NCI-H1048 (cell line): ENCODE measurements around the gene SACS.
"Not testable (repeated sequence)": the region's sequence is repeated elsewhere in the genome, so short reads cannot be mapped to it uniquely, and the experiment has no call there.

Experiments
- DNase-seq: peaks from one replicate; lab custom pipeline; 2025; lab: John Stamatoyannopoulos, UW

The SACS gene

GRCh38 chr13:23456437-23457210, 23.1 kb upstream of the SACS start:
- no peak for DNase-seq

DNA sequence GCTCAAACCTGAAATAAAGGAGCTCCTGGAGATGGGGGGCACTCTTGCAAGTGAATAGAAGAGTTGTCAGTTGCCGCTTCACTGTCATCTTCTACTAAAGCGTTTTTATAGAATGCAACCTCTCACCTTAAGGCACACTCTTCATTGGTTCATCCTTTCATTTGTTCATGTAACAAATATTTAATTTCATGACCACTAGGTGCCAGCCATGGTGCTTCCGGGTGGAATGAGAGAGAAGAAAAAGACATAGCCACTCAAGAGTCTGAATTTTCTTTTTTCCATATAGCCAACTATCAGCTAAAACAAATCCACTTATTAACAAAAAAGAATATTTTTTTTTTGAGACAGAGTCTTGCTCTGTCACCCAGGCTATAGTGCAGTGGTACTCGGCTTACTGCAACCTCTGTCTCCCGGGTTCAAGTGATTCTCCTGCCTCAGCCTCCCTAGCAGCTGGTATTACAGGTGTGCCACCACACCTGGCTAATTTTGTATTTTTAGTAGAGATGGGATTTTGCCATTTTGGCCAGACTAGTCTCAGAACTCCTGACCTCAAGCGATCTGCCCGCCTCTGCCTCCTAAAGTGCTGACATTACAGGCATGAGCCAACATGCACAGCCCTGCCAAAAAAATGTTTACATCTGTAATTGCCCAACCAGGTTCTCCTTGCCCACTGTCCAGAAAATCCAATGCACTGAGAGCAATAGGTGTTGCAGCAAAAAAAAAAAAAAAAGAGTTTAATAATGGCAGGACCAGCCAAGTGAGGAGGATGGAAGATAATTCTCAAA, 22.1 kb upstream of the SACS start:
- DNase-seq = no peak

DNA sequence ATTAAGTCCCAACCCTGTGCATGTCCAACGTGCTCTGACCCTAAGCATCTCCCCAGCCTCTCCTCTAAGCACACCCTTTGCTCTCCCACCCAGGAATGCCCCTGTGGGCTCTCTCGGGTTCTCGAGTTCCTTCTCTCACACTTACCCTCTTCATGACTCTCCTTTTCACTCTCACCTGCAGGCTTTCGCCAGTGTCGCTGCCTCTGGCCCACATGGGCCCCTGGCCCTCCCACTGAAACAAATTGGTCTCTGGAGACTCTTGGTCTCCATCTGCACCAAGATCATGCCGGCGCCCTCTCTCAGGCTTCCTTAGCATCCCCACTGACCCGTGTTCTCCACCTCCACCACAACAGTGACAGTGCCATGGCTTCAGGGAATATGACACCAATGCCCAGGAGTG, 19.6 kb upstream of the SACS start:
- DNase-seq = no peak

DNA sequence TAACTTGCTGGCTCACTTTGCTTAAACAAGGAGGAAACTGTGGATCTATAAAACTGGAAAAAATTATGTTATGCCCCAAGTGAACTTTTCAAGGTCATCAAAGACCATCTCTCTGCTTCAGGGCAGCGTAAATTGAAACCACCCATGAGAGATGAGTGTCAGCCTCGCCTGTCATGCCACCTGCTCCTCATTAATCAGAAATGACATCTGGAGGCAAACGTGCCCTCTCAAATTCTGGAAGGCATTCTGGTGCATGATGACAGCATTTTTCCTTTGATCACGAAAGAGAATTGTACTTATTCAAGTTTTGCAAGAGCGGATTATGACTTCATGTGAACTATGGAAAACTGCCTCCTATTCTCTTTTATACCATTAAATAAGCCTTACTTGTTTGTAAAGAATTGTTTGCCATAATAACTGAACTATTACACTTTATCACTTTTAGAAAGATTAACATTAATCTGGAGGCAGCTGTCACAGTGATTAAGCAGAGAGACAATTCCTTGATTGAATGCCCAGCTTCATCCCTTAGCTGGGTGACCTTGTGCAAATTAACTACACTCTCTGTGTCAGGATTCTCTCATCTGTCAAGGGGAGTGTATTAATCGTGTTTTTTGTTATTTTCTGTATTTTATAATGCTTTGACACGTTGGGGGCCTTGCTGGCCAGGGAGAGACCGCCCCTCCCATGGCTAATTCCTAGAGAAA, 17.0 kb upstream of the SACS start:
- DNase-seq = no peak

GRCh38 chr13:23449398-23450162, 16.1 kb upstream of the SACS start:
- no peak for DNase-seq

DNA sequence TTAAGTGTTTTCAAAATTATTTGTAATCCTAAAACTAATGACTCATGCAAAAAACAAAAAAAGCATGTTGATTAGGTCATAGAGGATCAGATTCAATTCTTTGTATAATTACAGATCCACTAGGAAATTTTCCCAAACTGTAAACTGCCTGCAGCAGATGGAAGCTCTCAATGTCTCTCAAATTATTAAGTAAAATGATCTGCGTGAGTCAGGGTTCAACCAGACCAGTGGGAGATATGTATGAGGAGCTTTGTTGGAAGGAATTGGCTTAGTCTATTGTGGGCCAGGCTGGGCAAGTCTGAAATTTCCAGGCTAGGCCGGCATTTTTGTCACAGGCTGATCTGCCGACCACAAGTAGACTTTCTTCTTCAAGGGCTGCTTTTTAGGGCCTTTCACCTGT, 14.4 kb upstream of the SACS start:
- no peak for DNase-seq

- no peak for DNase-seq
Measured at GRCh38 chr13:23445794-23446193, 12.3 kb upstream of the SACS start.

DNA sequence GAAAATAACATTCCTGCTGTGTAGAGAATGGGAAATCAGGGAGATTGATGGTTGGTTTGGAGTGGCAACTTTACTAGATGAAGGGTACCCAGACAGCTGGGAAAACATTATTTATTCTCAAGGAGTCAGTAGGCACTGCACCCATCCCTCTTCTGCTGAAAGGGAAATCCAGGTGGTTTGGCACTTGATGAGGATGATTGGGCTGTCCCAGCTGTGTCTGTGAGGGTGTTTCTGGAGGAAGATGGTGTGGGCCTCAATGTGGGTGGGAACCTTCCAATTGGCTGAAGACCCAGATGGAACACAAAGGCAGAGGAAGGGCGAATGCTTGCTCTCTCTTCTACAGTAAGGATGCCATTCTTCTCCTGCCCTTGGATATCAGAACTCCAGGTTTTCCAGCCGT, 10.4 kb upstream of the SACS start:
- no peak for DNase-seq

- no peak for DNase-seq
Measured at GRCh38 chr13:23443110-23443509, 9.6 kb upstream of the SACS start.

DNA sequence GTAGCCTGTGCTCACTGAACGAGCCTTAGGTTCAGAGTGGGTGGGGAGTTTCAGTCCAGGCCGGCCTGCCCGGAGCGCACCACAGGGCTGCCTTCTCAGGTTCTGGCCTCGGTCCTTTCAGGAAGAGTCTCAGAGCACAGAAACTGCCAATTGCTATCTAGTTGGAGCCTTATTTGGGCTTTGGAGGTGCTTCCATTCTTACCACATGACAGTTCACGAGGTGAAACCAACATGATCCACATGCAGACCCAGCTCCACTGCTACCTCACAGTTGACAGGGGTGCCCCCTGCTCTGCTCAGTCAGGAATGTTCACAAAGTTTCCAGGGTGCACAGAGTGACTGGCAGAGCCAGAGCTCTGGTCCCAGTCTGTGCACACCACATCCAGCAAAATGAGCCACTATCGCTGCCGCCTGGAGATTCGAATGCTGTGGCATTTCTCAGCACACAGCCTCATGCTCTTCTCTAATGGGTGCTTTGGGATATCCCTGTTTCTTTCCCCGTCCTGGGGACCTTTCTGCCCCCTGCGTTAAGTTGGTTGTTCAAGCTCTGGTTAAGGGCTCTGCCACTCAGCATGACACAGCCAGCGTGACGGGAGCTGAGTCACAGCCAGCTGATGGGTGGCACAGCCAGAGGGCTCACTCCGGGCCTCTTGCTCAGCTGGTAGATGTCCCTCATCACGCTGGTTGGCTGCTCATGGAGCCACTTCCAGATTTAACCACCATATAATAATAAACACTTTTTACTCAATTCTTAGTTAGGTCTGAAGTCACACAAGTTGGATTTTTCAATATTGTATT, 7.5 kb upstream of the SACS start:
- no peak for DNase-seq

DNA sequence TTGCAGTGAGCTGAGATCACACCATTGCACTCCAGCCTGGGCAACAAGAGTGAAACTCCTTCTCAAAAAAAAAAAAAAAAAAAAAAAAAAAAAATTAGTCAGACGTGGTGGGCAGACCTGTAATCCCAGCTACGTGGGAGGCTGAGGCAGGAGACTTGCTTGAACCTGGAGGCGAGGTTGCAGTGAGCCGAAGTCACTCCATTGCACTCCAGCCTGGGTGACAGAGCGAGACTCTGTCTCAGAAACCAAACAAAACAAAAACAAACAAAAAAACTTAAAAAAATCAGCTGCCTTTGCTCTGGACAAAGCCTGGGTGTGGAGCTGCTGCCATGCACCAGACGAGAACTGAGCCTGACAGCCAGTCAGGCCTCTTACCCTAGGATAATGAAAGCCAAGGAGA, 6.8 kb upstream of the SACS start:
- DNase-seq = not testable (repeated sequence)

DNA sequence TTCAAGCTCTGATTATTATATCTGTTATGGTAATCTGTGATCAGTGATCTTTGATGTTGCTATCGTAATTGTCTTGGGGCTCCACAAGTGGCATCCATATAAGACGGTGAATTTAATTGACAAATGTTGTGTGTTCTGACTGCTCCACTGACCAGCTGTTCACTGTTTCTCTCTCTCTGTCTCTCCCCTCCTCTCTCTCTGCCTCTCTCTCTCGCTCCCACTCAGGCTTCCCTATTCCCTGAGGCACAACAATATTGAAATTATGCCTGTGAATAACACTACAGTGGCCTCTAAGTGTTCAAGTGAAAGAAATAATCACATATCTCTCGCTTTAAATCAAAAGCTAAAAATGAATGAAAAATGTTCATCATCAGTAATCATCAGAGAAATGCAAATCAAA, 4.4 kb upstream of the SACS start:
- DNase-seq = no peak

GRCh38 chr13:23436680-23437079, 3.2 kb upstream of the SACS start:
- no peak for DNase-seq

GRCh38 chr13:23434491-23434890, 989 bp upstream of the SACS start:
- DNase-seq = no peak

DNA sequence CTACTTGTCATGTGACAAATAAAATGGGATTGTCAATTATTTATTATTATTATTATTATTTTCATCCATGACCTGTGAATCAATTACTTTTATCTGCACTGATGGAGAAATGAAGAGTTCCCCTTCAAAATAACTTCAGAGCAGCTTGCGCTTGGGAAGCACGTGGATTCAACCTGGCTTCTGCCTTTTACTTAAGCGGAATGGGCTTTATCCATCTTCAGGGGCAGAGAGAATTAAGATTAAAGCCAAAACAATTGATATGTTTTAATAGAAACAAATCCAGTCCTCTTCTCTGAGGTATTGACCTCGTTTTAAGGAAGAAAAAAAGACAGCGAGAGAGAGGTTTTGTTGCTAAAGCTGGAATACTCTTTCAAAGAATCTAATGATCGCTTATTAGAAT, 876 bp downstream of the SACS start:
- DNase-seq = no peak

GRCh38 chr13:23430664-23431063, 2.8 kb downstream of the SACS start:
- no peak for DNase-seq

- DNase-seq = no peak
Measured at GRCh38 chr13:23427881-23428528, 5.5 kb downstream of the SACS start.

DNA sequence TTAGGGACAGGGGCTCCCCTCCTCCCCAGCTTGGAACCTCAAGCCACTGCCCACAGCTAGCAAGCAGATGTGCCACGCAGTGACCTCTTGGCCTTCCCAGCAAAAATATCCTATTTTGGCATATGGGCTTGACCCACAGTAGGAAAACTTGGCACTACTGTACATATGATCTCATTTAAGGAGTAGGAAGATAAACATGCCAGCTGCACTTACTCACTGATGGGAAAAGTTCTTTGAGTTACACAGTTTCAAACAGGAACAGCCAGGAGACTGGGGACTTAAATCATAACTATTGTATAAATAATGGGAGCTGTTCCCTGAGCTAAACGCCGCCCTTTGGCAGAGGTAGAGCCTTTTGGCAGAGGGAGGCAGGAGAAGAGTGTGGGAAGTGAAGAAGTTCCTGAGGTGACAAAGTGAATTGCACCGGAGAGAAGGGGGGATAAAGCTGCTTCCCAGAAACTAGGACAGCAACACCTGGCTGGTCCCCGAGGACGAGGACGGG, 6.1 kb downstream of the SACS start:
- DNase-seq = no peak

- DNase-seq = no peak
Measured at GRCh38 chr13:23421596-23421995, 11.9 kb downstream of the SACS start.
